ENCODE results near the gene KLF2. TPM values are rescaled to one million over a fixed set of nuclear protein-coding genes. Genes with fewer than 3 reads are reported as not detected.

The KLF2 gene
- total and polyA plus RNA-seq, 2 of the 13 experiments (the other 11 are each of a cell fraction or from before 2014, with no cell fraction given) = not detected

GRCh38 chr19:16366433-16367260 is 42.0 kb downstream of the KLF2 start:
- Histone ChIP-seq H3K79me2 (ENCODE audit: insufficient read depth, low read length) (no peaks in the 10 kb centered on the region), H3K4me3 (replicated peaks in 1 of 3; ENCODE audit: insufficient read depth in 1 of 3, low read depth in 2 of 3, low read length in 3 of 3) (no peak overlapping the region), H3K27me3 (ENCODE audit: control insufficient read depth in 1 of 2, insufficient read depth in 2 of 2, low read length in 2 of 2) (no peaks in the 10 kb centered on the region), H2AFZ (ENCODE audit: low read length) (no peak overlapping the region), H4K20me1 (ENCODE audit: insufficient read depth, low read length) (no peaks in the 10 kb centered on the region), H3K9ac (ENCODE audit: insufficient read depth, low read depth, low read length) (no peak overlapping the region), H3K36me3 (replicated peaks in 1 of 2; ENCODE audit: control insufficient read depth in 1 of 2, insufficient read depth in 2 of 2, low read length in 2 of 2) (peaks cover 2 to 13% of the 10 kb centered on the region in 2 experiments; a peak in 1 of 5 replicates), H3K27ac (ENCODE audit: extremely low read length, insufficient read depth, low read length) (no peak overlapping the region), H3K4me1 (ENCODE audit: insufficient read depth, low read length) (peaks cover 28% of the 10 kb centered on the region), H3K9me3 (ENCODE audit: low read length) (no peaks in the 10 kb centered on the region), H3K4me2 (ENCODE audit: low read depth, low read length) (no peak overlapping the region)
- ChIA-PET CTCF (ENCODE audit: low intra/inter-chr PET ratio, low total read pairs) (no interaction called here), POLR2A (no interaction called here)
- intact Hi-C loops (cut with micrococcal nuclease; ENCODE audit: unreplicated experiment) (no loop called here), in situ Hi-C loops (cut with HindIII; ENCODE audit: extremely low pct_ligation_motif_present, low pct_unique_long_range_greater_than_20kb) (no loop called here)
- ATAC-seq (no peak), DNase-seq (ENCODE audit: low spot score) (no peak), FAIRE-seq (no peak)
- WGBS (ENCODE audit: low lambda C conversion rate) = 95% methylated on average over 25 of the region's 25 CpGs
- no TSS peak for BruUV-seq (replicated peaks)
- no peak for TF ChIP-seq GATA4 (IDR thresholded peaks at IDR 0.05; ENCODE audit: borderline replicate concordance, low read depth)
- TF ChIP-seq YEATS2 (CRISPR knock-in tag; IDR thresholded peaks at IDR 0.05; ENCODE audit: borderline replicate concordance) = no peak
- no peak for TF ChIP-seq AHR (CRISPR knock-in tag; IDR thresholded peaks at IDR 0.05)
- TF ChIP-seq MLLT10 (CRISPR knock-in tag; IDR thresholded peaks at IDR 0.05) = no peak
- no peak for TF ChIP-seq ARID2 (CRISPR knock-in tag; IDR thresholded peaks at IDR 0.05; ENCODE audit: borderline replicate concordance)
- TF ChIP-seq HDAC6 (IDR thresholded peaks at IDR 0.05; ENCODE audit: low read depth, low read length) = no peak
- no peak for TF ChIP-seq TARDBP (CRISPR knock-in tag; IDR thresholded peaks at IDR 0.05)
- no peak for TF ChIP-seq ZBED4 (CRISPR knock-in tag; IDR thresholded peaks at IDR 0.05; ENCODE audit: borderline replicate concordance)
- no peak for TF ChIP-seq NFATC3 (CRISPR knock-in tag; IDR thresholded peaks at IDR 0.05)
- TF ChIP-seq TRIM22 (IDR thresholded peaks at IDR 0.05) = no peak
- no peak for TF ChIP-seq DMTF1 (CRISPR knock-in tag; IDR thresholded peaks at IDR 0.05)
- no peak for TF ChIP-seq ZNF530 (CRISPR knock-in tag; IDR thresholded peaks at IDR 0.05; ENCODE audit: low read depth)
- TF ChIP-seq MXD3 (CRISPR knock-in tag; IDR thresholded peaks at IDR 0.05) = no peak
- TF ChIP-seq MAFG (CRISPR knock-in tag; IDR thresholded peaks at IDR 0.05) = no peak
- TF ChIP-seq KDM1A (CRISPR knock-in tag; IDR thresholded peaks at IDR 0.05) = no peak

Data from HepG2 (cell line).